ENCODE data around the gene DAB1.

Gene DAB1

DNA sequence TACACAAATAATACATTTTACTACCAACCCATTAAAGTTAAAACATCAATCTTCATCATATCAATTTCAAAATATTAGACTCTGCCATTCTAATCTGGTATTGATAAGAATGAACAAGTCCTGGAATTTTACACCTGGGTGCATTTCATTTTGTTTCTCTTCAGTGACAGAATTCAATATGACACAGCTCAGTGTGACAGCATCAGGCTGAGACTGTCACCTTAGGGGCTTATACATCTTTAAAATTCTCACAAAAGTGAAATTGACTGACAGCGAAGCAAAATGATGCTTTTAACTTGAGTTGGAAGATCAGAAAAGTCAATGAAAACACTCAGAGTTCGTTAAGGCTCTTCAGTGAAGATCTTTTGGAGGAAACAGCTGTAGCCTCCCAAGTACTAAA, 213.0 kb downstream of the DAB1 start:
- DNase-seq: no peak

DNA sequence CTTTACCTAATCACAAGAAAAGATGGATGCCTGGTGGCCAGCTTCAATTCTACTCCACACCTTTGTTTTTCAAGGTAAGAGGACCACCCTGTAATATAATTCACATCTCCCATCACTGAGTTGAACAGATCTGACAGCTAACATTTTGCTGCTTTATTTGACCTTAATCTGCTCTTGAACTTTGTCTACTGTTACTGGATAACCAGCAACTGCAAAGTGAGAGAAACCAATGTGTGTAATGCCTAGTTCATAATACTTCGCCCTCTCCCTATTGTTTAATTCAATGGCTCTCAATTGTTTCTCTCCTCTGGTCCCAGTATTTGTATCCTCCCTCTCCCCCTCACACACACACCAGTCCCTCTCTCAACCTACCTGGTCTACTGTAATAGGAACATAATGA, 214.4 kb downstream of the DAB1 start:
- DNase-seq: no peak

DNA sequence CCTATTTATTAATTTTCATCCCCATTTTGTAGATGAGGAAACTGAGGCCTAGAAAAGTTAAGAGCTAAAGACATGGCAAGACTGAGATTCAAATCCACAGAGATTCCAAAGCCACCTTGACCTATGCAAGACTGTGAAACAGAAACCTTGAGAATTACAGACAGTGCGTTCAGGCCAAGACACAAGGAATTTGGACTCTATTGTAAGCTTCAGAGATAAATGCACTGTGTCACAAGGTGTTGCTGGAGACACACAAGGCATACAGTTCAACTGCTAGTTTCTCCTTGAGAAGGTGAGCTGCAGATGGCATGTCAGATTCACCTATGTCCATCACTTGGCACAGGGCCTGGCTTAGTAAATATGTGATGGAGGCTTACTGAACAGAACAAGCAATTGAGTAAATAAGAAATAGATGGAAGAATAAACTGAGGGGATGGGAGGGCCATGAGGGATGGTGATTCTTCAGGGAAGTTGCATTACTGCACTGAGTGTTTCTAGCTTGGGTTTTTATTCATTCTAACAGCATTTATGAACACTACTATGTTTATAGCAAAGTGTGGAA, 215.0 kb downstream of the DAB1 start:
- DNase-seq: no peak

DNA sequence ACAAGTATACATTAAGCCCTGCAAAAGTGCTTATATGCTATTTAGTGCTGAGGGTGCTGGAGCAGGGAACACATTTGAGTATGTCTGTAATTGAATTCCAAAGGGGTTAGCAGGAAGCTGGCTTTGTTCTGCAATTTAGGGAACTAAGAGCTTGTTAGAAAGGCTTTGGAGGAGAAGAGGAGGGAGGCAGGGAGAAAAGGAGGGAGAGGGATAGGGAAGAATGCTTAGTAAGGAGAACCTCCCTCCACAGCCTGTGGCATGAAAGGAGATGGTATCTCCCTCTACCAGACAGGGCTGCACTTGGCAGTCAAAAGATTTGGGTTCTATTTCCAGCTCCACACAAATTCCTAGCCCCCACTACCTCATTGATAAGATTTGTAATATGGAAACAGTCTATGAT, 217.8 kb downstream of the DAB1 start:
- no peak for DNase-seq

DNA sequence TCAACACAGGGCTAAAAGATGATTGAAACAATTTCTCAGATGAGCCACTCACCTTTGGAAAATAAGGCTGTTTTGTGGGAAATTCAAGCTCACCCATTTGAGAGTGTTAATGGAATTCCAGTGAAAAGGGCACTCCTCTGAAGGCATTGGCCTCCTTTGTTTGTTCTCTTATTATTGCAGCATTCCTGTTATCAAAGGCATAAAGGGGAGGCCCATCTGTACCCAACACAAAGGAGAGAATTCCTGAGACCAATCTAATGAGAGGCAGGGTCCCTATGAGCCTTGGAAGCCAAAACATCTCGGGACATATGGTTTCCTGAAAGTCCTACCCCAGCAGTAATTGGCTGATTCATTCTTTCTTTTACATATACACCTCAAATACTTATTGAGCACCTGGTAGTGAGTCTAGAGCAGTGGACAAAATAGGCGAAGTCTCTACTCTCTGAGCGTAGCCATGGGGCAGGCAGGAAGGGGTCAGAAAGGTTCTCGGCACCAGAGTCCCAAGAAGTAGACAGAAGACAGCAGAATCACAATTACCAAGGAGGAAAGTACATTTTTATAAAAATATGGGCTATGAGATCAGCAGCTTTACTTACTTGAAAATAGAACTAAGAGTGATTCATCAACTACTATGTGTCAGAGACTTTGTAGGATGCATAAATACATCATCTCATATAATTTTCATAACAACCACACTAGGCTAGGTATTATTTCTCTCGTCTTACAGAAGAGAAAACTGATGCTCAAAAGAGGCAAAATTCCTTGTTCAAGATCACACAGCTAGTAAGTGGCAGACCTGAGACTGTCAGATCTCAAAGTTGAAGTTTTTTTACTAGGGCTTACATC, 218.7 kb downstream of the DAB1 start:
- DNase-seq: no peak

DNA sequence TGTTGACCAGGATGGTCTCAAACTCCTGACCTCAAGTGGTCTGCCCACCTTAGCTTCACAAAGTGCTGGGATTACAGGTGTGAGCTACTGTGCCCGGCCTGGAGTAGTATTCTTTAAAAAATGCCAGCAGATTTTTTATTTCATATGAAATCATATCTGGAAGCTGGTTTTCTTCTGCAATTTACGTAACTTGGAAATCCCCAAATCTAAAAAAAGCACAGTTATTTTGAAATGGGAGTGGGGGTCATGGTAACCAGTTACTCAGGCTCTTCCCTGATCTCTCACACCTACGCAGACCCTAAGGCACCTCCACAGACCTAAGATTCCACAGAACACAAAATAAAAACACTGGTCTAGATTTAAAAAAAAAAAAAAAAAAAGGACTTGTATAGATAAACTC, 219.8 kb downstream of the DAB1 start:
- no peak for DNase-seq

DNA sequence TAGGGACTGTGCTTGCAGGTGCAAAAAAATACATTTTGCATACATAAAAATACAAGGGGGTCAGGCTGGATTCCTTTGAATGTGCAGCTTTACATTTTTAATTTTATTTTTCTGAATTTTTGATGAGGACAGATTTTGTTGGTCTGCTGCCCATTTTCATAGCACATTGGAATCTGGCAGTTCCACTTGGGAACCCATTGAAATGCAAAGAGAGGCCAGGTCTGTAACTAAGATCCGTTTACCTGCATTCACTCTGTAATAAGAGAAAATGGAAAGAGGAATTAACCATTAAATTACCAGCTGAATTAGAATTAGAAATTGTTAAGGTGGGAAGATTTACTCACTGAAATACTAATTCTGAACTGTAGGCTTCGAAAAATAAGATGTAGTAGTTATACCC, 221.6 kb downstream of the DAB1 start:
- DNase-seq: no peak

DNA sequence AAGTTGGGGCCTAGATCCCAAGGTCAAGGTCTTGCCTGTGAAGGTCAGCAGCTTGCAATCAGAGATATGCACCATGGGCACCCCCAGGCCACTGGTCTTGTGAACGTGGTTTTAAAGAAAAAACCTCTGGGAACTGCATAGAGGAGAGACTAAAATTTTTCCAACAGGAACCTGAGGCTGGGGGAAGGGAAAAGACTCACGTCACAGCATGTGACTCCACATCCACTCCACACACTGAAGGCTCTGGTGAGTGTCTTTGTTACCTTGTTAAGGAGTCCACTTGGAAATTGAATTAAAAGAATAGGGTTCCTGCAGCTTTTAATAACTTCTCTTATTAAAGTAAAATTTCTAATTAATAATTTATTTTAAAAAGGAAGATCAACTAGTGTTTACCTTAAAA, 224.9 kb downstream of the DAB1 start:
- DNase-seq: no peak

DNA sequence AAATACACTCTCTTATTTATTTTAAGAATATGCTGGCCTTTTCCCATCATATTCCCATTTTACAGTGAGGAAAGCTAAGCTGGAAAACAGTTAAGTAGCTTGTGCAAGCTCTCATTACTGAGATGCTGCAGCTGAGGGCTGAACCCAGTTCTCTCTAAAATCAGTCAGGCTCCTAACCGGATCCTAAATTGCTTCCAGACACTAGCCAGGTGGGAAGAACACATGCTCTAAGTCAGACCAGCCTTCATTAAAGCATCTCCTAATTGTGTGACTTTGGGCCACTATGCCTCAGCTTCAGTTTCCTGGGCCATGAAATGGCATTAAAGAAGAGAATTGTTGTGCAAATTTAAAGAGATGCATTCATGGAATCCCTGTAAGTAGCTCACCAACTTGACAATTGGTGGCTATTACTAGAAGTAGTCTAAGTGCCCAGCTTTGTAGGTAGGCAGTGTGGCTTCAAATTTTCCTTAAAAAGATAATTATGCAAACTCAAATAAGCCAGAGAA, 228.4 kb downstream of the DAB1 start:
- no peak for DNase-seq

DNA sequence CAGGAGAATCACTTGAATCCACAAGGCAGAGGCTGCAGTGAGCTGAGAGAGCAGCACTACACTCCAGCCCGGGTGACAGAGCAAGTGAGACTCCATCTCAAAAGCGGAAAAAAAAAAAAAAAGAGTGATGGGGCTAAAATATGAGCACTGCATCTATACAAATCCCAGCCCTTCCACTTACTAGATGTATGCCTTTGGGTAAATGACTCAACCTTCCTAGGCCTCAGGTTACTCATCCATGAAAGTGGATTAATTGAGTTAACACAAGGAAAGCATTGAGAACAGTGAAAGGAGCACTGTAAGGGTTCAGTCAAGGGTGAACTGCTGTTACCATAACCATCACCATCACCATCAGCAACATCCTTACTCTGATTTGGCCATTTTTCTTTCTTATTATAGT, 231.6 kb downstream of the DAB1 start:
- no peak for DNase-seq

DNA sequence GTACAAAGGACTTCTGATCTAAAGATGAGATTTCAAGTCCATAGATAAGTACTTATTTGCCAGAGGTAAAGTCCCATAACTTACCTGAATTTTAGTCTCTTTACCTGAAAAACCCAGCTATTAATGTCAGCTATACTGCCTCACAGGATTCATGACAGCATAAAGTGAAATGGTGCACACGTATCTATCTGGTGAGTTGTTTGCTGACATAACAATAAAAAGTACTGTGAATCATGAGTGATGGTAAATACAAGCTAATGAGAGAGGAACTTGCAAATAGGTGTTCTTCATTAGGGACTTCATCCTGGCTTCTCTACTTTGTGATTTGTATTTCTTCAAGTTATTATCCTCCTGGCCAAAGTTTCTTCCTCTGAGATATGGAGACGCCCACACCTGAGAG, 233.0 kb downstream of the DAB1 start:
- no peak for DNase-seq

DNA sequence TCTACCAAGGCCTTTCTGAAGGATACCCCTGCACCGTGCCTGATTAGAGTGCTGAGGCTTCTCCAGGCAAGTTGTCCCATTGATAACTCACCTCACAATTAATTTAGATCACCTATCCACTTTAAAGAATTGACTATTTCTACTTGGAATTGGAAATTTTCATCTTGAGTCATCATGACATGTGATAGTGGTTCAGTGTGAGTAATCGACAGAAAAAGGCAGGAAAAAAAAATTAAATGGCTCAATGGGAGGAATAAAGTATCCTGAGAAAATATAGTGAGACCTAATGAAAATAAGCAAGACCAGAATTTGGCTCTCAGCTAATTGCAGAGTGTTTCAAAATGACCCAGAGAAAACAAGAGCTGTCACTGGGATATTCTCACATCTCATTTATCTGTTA, 235.7 kb downstream of the DAB1 start:
- no peak for DNase-seq

DNA sequence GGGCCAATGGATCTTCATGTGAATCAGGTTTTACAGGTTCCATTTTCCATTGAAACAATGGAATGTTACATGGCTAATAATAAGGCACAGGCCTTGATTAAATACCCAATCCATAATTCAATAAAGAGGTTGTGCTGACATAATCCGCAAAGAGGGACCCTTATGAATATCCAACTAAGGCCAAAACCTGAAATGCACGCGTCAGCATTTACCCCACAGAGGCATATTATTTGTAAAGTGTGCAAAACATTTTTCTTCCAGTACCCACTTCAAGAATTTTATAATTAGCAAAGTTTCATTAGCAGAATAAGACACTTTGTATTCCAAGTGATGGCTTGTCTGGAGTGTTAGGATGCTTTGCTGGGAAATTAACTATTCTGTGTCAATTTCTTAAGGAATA, 237.4 kb downstream of the DAB1 start:
- DNase-seq: no peak

DNA sequence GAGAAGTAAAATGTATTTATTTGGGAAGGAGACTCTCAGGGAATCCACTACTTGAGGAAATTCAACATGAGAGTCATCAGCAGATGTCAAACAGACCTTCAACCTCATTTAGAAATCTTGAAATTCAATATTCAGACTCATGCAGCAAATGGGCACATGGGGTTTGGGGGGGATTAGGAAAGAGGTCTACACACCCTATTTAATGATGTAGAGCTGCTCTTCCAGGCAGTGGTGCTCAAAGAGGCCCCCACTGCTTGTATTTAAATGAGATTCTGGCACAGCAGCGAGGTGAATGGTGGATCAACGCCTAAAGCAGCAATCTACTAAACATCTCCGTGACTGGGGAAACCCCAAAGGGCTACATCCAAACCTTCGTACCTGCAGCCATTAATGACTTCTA, 244.9 kb downstream of the DAB1 start:
- DNase-seq: no peak

DNA sequence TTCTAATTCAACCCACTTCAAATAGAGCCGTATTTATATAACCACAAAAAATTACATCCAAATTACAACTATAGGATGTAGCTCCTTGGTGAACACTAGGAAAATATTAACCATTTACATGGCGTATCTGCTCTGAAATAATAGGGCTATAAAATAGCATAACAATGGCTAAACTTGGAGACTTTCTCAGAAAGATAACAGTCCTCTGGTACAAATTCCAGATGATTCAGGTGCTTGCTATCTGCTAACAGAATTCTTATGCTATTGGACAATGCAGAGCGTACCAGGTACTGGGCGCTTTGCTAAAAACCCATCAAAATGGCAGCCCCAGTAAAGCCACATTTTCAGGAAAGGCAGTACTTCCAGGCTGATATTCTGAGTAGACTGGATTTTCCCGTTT, 248.4 kb downstream of the DAB1 start:
- no peak for DNase-seq

DNA sequence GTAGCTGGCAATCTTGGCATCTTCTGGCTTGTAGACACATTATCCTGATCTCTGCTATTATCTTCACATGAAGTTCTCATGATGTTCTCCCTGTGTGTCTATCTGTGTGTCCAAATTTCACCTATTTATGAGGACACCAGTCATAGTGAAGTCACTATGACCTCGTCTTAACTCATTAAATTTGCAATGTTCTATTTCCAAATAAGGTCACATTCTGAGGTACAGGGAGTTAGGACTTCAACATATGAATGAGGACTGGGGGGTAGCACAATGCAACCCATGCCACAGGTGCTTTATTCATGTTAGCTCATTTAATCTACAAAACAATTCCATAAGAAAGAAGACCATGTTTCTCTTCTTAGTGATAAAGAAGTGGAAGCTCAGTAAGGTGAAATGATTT, 251.8 kb downstream of the DAB1 start:
- no peak for DNase-seq

DNA sequence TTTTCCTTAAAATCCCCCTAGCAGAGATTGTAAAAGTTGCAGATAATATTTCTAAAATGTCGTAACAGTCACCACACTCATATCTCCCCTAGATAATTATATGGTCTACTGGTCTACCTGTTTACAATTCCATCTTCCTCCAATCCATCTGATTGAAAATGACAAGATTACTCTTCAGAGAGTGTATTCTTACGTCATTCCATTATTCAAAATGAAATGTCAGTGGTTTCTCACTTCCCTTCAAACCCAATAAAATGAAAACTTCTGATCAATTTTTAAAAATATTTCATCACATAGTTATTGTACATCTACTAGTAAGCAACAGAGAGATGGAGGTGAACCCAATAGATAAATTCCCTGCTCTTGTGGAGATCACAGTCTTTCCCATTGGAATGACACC, 255.9 kb downstream of the DAB1 start:
- DNase-seq: no peak

DNA sequence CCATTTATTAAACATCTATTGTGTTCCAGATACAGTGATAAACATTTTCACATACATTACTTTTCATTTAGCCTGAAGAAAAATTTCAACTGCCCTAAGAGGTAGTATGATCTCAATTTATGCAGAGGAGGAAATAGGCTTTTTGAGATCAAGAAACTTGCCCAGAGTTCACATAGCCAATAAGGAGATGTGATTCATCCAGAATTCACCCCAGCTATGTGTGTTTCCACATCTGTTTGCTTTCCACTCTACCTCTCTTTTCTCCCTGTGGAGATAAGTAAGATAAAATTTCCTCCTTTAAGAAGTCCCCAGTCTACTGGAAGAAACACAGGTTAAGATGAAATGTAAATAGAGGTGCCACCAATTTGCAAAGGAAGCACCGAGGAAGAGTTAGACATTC, 258.3 kb downstream of the DAB1 start:
- no peak for DNase-seq

DNA sequence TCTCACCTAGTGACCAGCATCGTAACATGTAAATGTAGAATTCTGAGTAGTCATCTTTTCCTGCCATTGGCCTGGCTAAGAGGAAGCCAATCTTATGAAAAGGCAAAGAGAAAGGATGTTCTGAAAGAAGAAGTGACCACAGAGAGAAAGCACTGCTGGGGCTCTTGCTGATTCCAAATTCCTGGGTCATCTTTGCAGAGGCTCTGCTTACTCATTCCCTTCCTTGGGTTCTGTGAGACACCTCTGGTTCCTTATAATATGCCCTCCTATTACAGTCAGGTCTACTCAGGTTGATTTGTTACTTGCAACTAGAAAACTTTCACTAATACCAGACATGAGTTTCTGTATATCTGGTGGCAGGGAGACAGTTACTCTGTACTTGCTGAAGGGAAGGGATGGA, 259.3 kb downstream of the DAB1 start:
- DNase-seq: no peak

DNA sequence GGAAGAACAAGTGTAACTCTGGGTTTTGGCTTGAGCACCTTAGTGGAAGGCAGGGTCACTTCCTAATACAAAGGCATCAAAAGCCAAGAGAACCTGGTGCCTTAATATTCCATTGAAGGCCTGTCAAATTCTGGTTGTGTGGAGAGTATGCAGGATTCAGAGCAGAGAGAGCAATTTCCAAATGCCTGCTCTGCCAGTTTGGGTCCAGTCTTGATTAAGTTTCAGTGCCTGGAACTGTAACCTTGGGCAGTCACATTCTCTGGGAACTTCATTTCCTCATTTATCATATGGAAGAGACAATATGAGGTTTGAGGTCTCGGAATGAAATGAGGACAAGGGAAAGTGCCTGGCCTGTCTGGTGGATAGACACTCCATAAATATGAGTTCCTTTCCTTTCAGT, 260.1 kb downstream of the DAB1 start:
- no peak for DNase-seq

DNA sequence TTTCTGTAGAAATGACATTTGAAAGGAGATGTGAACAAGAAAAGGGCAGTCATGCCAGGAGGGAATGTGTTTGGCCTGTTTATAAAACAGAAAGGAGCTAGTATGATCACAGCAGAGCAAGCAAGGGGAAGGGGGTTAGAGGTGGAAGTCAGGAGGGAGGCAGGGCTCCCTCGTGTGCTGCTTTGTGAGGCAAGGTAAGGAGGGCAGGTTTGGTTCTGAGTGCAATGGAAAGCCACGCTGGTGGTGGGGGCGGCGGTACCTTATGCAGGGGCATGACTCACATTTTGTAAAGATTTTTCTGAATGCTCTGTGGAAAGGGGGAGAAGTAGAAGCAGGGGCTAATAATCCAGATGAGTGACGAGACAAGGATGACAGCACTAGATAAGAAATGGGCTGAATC, 260.5 kb downstream of the DAB1 start:
- no peak for DNase-seq

DNA sequence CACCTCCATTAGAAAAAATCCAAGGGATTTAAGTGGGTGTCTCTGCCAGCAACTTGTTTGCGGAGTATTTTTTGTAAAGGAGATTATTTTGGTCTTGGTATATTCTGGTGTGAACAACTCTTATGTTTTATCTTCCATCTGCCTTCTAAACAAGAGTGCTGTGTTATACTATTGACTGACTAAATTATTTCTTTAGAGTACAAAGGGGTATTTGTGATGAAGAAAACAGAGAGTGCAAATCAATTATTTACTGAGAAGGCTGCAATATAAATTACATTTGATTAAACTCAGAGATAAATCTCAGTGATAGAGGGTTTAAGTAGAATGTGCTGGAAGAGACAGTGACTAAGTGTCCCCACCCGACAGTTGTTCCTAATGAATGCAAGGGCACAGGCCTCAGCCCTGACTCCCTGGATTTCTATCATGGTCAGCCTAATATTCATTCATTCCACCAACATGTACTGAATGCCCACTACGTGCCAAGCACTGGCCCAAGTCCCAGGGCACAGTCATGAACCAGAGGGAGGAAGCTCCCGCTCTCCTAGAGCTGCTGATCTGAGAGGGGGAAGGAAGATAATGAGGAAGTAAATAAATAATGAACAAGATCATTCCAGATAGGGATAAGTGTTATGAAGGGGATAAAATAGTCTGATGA, 261.1 kb downstream of the DAB1 start:
- DNase-seq: no peak

DNA sequence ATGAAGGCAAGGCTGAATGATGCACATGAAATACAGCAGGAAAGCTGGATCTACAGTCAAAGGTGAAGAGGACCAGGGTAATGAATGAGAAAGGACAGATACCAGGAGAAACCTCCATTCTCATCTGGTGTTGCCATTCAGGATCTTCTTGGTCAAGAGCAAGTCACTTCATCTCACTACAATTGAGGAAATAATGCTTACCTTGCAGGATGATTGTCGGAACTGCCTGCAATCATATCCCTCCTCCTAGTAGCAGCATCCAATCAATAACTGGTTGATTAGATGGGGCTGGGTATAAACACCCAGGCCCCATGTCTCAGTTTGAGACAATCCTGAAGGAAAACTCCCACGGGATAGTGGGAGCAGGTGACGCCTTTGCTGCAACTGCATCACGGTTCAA, 263.3 kb downstream of the DAB1 start:
- no peak for DNase-seq

DNA sequence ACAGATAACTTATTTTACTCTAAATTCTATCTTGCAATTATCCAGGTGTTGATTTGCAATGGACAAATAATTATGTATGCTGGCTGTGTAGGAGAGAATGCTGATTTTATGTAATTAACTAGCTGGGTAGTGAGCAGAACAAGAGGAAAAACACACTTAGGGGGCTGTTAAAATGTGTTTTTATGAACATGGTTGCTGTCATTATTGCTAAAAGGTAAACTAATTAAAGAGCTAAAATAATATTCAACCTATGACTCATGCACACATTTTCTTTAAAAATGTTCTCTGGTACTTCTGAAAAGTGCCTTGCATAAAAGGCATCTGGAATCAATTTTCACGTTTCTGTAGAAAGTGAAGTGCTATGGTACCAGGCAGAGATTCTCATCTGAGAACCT, 265.3 kb downstream of the DAB1 start:
- no peak for DNase-seq
